Caco-2 (cell line): ENCODE data around the gene TNP2. TPM values are rescaled to one million over a fixed set of nuclear protein-coding genes. Genes with fewer than 3 reads are reported as not detected.

Experiments used
- BruUV-seq: library from RNA; stranded (reverse); fragments of 400-500 nt; replicated peaks from 2 replicates; lab custom pipeline; 2021; lab: Mats Ljungman, UMichigan
- CTCF ChIA-PET: fragments of 300-600 bp; sonication (Branson Sonifier 250); formaldehyde crosslinking; loops from one replicate; lab custom pipeline; 2022; ENCODE audit warnings: antibody characterized with exemption; lab: Charles Lee
- POLR2A ChIA-PET: fragments of 300-600 bp; sonication (Branson Sonifier 250); formaldehyde crosslinking; loops from one replicate; lab custom pipeline; 2022; ENCODE audit warnings: antibody characterized with exemption; lab: Charles Lee
- DNase-seq, 2 experiments: peaks; one replicate each; pipeline versions ENCODE4 v3.0.0 to v3.0.0-alpha.2; 2020 to 2022
- H3K27me3 ChIP-seq: replicated peaks from 2 replicates; pipeline ENCODE4 v1.6.0; 2011; ENCODE audit warnings: low read length; ENCODE audit not compliant: control insufficient read depth, insufficient read depth
- H3K36me3 ChIP-seq: 2 replicates; pipeline ENCODE4 v1.5.1; 2011; ENCODE audit warnings: low read length; ENCODE audit not compliant: control insufficient read depth, insufficient read depth
- H3K4me1 ChIP-seq: fragments of 250-450 bp; sonication (Bioruptor Pico); 2 replicates; pipeline ENCODE4 v1.5.1; 2020; ENCODE audit warnings: mild to moderate bottlenecking
- H3K4me3 ChIP-seq: 2 replicates; pipeline ENCODE4 v1.5.1; 2011; ENCODE audit warnings: low read depth, mild to moderate bottlenecking, control low read depth, low read length
- H3K9me3 ChIP-seq: fragments of 250-450 bp; sonication (Bioruptor Pico); 2 replicates; pipeline ENCODE4 v1.5.1; 2020; ENCODE audit warnings: mild to moderate bottlenecking, moderate library complexity
- H3K27ac Mint-ChIP-seq: one replicate; pipeline ENCODE4 v1.8.0; 2022; ENCODE audit warnings: mixed read lengths; ENCODE audit not compliant: unreplicated experiment
- H3K27me3 Mint-ChIP-seq: one replicate; pipeline ENCODE4 v1.8.0; 2022; ENCODE audit warnings: mixed read lengths; ENCODE audit not compliant: insufficient read depth, unreplicated experiment
- H3K36me3 Mint-ChIP-seq: one replicate; pipeline ENCODE4 v1.8.0; 2022; ENCODE audit warnings: mild to moderate bottlenecking, mixed read lengths; ENCODE audit not compliant: insufficient read depth, unreplicated experiment
- H3K4me1 Mint-ChIP-seq: one replicate; pipeline ENCODE4 v1.8.0; 2022; ENCODE audit warnings: low read depth, mixed read lengths; ENCODE audit not compliant: unreplicated experiment
- H3K4me3 Mint-ChIP-seq: one replicate; pipeline ENCODE4 v1.8.0; 2022; ENCODE audit warnings: mild to moderate bottlenecking, moderate library complexity, mixed read lengths; ENCODE audit not compliant: unreplicated experiment
- H3K9me3 Mint-ChIP-seq: one replicate; pipeline ENCODE4 v1.8.0; 2022; ENCODE audit warnings: mixed read lengths; ENCODE audit not compliant: unreplicated experiment
- intact Hi-C: fragments of 100-400 bp; cut with micrococcal nuclease; formaldehyde crosslinking; loops from one replicate; pipeline ENCODE4 v1.10.0; 2022; ENCODE audit not compliant: unreplicated experiment
- total RNA-seq: library from RNA; stranded (reverse); gene quantifications from 2 replicates; pipeline ENCODE4 v1.2.3, GENCODE V29; 2022
- TF ChIP-seq, protein P1 (sequence below), 2 experiments: fragments of 200-600 bp in 1 of 2; IDR thresholded peaks; 1 replicate in 1 of 2; 2 replicates in 1 of 2; pipeline versions ENCODE4 v1.5.1 to v1.8.0; 2011 to 2022; ENCODE audit warnings: antibody characterized with exemption in 1 of 2, control low read depth in 1 of 2, inconsistent platforms in 1 of 2, low read depth in 1 of 2, low read length in 1 of 2, mild to moderate bottlenecking in 1 of 2, moderate library complexity in 1 of 2; ENCODE audit not compliant: insufficient read depth in 1 of 2, severe bottlenecking in 1 of 2, unreplicated experiment in 1 of 2

The TNP2 gene
- total RNA-seq, 1 experiment from 2014 or later: not detected

DNA sequence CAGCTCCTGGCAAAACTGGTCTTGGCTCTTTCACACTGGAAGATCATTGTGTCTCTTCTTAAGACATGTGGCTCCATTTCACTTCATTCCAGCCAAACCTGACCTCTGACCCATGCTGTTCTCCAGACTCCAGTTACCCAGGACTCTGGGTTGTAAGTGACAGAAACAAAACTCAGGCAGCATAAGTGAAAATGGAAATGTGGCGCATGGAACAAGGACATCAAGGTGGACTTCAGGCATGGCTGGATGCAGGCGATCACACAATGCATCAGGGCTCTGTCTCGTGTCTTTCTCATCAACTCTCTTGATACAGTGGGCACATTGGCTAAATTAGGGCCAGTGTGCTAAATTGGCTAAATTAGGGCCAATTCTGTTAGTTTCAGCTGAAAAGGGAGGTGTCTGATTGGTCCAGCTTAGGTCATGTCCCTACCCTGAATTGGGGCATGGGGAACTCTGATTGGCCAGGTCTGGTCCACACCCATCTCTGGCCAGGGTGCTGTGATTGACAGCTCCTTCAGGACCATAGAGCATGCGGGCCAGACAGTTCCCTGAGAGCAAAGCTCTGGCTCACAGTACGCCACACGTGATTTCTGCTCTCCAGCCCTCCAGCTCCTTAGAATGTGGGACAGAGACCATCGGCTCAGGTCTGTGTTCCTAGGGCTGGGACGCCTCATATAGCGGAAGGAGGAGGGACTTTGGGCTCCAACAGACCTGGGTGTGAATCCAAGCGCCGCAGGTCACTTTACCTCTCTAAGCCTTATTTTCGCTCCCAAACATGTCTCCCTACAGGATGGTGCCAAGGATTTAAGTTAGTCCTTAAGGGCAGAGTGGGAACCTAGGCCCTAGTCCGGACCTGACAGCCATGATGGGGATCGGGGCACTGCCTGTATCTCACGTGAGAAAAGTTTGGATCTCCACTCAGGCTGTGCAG lies 30.6 kb downstream of the TNP2 start:
- Mint-ChIP-seq H3K4me1 (no peaks in the 10 kb centered on the region), H3K36me3 (no peaks in the 10 kb centered on the region), H3K9me3 (no peaks in the 10 kb centered on the region), H3K27me3 (no peaks in the 10 kb centered on the region), H3K4me3 (no peak overlapping the region), H3K27ac (no peak overlapping the region)
- Histone ChIP-seq H3K36me3 (no peaks in the 10 kb centered on the region), H3K4me1 (no peaks in the 10 kb centered on the region), H3K4me3 (no peak overlapping the region), H3K9me3 (no peaks in the 10 kb centered on the region), H3K27me3 (no peaks in the 10 kb centered on the region)
- intact Hi-C loops: no loop called here
- POLR2A ChIA-PET: no interaction called here
- TF ChIP-seq, protein P1, sequence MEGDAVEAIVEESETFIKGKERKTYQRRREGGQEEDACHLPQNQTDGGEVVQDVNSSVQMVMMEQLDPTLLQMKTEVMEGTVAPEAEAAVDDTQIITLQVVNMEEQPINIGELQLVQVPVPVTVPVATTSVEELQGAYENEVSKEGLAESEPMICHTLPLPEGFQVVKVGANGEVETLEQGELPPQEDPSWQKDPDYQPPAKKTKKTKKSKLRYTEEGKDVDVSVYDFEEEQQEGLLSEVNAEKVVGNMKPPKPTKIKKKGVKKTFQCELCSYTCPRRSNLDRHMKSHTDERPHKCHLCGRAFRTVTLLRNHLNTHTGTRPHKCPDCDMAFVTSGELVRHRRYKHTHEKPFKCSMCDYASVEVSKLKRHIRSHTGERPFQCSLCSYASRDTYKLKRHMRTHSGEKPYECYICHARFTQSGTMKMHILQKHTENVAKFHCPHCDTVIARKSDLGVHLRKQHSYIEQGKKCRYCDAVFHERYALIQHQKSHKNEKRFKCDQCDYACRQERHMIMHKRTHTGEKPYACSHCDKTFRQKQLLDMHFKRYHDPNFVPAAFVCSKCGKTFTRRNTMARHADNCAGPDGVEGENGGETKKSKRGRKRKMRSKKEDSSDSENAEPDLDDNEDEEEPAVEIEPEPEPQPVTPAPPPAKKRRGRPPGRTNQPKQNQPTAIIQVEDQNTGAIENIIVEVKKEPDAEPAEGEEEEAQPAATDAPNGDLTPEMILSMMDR (IDR thresholded peaks at IDR 0.05; ENCODE audit: insufficient read depth in 1 of 2, low read depth in 1 of 2, low read length in 1 of 2, severe bottlenecking in 1 of 2, unreplicated experiment in 1 of 2): no peak
- no peak for DNase-seq
- BruUV-seq: no TSS peak
- CTCF ChIA-PET: interaction anchor here (1.1 kb wide), 1 partner anchor 18 kb away, joined by 4 read pairs; the partner anchor contains the start of gene SOCS1

GRCh38 chr16:11236461-11237254 lies 32.5 kb downstream of the TNP2 start:
- TF ChIP-seq, protein P1 (IDR thresholded peaks at IDR 0.05; ENCODE audit: insufficient read depth in 1 of 2, low read depth in 1 of 2, low read length in 1 of 2, severe bottlenecking in 1 of 2, unreplicated experiment in 1 of 2): no peak
- Histone ChIP-seq H3K4me3 (no peak overlapping the region), H3K36me3 (no peaks in the 10 kb centered on the region), H3K4me1 (no peaks in the 10 kb centered on the region), H3K9me3 (no peaks in the 10 kb centered on the region), H3K27me3 (no peaks in the 10 kb centered on the region)
- DNase-seq: no peak
- Mint-ChIP-seq H3K4me3 (no peak overlapping the region), H3K36me3 (no peaks in the 10 kb centered on the region), H3K4me1 (no peaks in the 10 kb centered on the region), H3K27ac (no peak overlapping the region), H3K9me3 (no peaks in the 10 kb centered on the region), H3K27me3 (no peaks in the 10 kb centered on the region)
- intact Hi-C loops: no loop called here
- ChIA-PET CTCF (no interaction called here), POLR2A (no interaction called here)
- BruUV-seq: no TSS peak

DNA sequence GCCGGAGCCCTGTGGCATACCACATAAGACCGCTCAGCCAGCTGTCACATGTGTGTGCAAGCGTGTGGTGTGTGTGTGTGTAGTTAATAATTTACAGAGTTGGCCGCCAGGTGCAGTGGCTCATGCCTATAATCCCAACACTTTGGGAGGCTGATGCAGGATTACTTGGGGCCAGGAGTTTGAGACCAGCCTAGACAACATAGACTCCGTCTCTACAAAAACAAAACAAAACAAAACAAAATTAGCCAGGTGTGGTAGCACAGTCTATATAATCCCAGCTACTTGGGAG lies 33.5 kb downstream of the TNP2 start:
- no TSS peak for BruUV-seq
- Mint-ChIP-seq H3K4me3 (no peak overlapping the region), H3K27me3 (no peaks in the 10 kb centered on the region), H3K27ac (no peak overlapping the region), H3K9me3 (no peaks in the 10 kb centered on the region), H3K36me3 (no peaks in the 10 kb centered on the region), H3K4me1 (no peaks in the 10 kb centered on the region)
- Histone ChIP-seq H3K4me1 (no peaks in the 10 kb centered on the region), H3K36me3 (no peaks in the 10 kb centered on the region), H3K9me3 (no peaks in the 10 kb centered on the region), H3K27me3 (no peaks in the 10 kb centered on the region), H3K4me3 (no peak overlapping the region)
- TF ChIP-seq, protein P1 (IDR thresholded peaks at IDR 0.05; ENCODE audit: insufficient read depth in 1 of 2, low read depth in 1 of 2, low read length in 1 of 2, severe bottlenecking in 1 of 2, unreplicated experiment in 1 of 2): no peak
- intact Hi-C loops: no loop called here
- no peak for DNase-seq
- POLR2A ChIA-PET: interaction anchor here (0.5 kb wide), 1 partner anchor 17 kb away, joined by 5 read pairs; no protein-coding TSS in a partner anchor
- CTCF ChIA-PET: interaction anchor here (0.7 kb wide), 1 partner anchor 121 kb away, joined by 4 read pairs; no protein-coding TSS in a partner anchor
